Hindlimb muscle (tissue), 1 donor: Measurements from ENCODE around the gene ARHGAP15. TPM values are rescaled to one million over a fixed set of nuclear protein-coding genes. Genes with fewer than 3 reads are reported as not detected.

ENCODE experiments used
- DNase-seq: peaks from one replicate; pipeline ENCODE4 v3.0.0-alpha.2; 2013
- polyA plus RNA-seq: library from polyadenylated mRNA; unstranded; fragments of 120-200 nt; gene quantifications from one replicate; pipeline ENCODE4 v1.2.1, GENCODE V29; 2013; ENCODE audit not compliant: insufficient read length

The ARHGAP15 gene
- polyA plus RNA-seq, 1 donor: 7.3 TPM

GRCh38 chr2:143489145-143489544 is 359.9 kb downstream of the ARHGAP15 start:
- no peak for DNase-seq

- no peak for DNase-seq
These were observed 361.9 kb downstream of the ARHGAP15 start for GRCh38 chr2:143491131-143491530.

DNA sequence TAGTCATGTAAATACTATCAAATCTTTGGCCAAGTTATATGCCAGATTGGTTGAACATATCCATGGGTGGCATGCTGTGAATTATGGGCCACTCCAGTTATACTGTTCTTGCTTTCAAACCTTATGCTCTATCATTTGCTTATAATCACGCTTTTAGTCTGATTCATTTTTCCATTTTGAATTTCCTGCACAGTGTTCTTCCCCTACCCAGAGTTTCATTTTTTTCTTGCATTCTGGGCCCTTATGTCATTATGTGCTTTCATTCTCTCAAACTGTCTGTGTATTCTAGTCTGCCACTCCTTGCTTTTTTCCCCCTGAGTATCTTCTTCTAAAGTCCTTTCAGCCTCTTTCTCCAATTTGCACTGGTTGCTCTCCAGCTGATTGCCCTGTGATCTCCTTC is 364.1 kb downstream of the ARHGAP15 start:
- DNase-seq: no peak

- DNase-seq: no peak
These were observed 368.5 kb downstream of the ARHGAP15 start for GRCh38 chr2:143497726-143498125.

- no peak for DNase-seq
These were observed 369.3 kb downstream of the ARHGAP15 start for GRCh38 chr2:143498496-143498895.

DNA sequence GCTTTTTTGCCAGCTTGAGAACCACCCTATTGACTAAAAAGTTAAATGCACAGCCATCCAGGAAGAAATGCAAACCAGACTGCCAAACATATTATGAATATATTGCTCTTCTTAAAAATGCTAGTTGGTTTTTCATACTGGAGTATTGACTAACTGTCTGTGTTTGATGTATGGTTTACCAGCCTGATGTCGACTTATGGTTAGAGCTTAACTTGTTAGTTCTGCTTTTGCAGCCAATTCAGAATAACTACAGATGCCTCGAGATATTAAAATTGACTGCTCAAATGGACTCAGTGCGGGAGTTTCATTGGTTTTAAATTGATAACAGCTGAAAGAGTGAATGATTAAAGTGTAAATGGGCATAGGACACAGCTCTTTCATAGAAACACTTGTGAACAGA is 369.8 kb downstream of the ARHGAP15 start:
- DNase-seq: no peak

GRCh38 chr2:143501106-143501676 is 372.0 kb downstream of the ARHGAP15 start:
- no peak for DNase-seq

DNA sequence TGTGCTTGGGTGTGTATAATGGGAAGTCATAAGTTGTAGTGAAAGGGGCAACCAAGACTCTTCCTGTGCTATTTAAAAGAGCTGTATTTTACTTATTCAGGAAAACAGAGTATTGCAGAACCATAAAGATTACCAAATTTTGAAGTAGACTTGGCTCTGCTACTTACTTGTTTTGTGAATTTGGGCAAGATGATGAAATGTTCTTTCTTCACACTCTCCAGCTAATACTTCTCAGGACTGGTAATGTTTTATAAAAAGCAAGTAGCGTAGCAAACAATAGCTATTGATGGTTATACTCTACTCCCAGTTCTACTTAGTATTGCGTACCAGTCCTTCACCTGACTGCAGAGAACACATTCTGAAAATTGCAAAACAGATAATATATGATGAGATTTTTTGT is 374.1 kb downstream of the ARHGAP15 start:
- DNase-seq: no peak

DNA sequence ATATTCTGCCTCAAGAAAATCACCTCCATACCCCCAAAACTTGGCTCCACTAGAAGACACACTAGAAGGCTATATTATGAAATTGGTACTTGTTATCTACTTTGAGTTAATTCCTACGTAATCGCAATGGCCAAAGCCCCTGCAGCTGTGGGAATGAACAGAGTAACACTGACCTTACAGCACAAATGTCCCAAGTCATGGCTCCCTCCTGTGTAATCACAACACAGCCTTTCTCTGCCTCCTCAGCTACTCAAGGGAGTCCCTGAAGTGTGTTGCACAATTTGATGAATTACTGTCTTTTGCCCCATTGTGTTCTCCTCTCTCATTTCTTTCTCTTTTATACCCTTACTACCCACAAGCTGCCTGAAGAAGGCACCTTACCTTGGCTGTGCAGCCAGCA is 375.2 kb downstream of the ARHGAP15 start:
- no peak for DNase-seq

DNA sequence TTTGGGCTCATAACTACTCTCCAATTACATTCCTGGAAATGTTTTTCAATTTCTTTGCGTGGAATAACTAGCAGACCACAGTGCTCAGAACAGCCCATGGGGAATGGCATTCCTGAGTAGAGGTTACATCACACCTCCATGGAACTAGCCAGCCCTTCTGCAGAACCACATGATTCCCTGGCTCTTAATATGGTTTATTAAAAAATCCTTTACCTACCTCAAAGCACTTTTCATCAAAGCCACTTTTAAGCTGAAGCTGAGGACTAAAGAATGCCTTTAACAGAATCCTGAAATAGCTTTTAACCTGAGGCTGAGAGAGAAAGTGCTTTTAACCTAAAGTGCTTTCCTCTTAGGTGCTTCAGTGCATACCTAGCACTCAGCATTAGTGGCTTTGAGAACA is 376.3 kb downstream of the ARHGAP15 start:
- no peak for DNase-seq

DNA sequence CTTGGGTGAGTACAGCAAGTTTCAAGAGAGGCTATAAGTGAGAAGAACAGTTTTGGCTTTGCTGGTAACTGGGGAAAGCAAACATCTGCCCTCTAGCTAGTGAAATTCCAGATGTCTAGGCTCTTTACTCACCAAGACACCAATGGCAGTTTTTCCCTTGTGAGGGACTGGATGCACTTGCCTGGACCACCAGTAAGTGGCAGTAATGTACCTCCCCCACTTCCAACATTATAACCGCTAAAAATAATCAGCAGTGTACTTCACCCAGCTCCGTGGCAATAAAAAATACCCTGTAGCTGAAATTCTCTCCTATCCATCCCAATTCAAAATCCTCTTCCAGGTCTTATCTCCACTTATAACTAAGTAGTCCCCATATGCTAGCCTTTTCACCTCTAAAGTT is 383.9 kb downstream of the ARHGAP15 start:
- DNase-seq: no peak

GRCh38 chr2:143514413-143514812 is 385.2 kb downstream of the ARHGAP15 start:
- no peak for DNase-seq

GRCh38 chr2:143515318-143515717 is 386.1 kb downstream of the ARHGAP15 start:
- DNase-seq: no peak

GRCh38 chr2:143519521-143519920 is 390.3 kb downstream of the ARHGAP15 start:
- DNase-seq: no peak

- DNase-seq: no peak
These were observed 392.2 kb downstream of the ARHGAP15 start for GRCh38 chr2:143521396-143521795.

DNA sequence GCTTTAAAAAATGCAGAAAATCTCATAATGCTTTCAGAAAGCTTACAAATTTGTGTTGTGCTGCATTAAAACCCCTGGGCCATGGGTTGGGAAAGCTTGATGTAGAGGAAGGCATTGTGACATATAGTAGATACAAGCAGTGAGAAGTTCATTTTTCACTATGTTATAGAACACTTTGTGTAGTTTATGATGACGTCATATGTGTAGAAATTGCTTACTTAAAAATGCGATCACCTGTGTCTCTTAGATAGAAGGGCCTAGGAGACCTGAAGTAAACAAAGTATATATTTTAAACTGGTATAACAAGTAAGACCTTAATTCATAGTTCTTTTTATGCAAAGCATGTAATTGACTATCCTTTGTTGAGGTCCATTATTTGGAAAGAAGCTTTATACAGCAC is 393.5 kb downstream of the ARHGAP15 start:
- DNase-seq: no peak

- no peak for DNase-seq
These were observed 394.9 kb downstream of the ARHGAP15 start for GRCh38 chr2:143524119-143524553.

DNA sequence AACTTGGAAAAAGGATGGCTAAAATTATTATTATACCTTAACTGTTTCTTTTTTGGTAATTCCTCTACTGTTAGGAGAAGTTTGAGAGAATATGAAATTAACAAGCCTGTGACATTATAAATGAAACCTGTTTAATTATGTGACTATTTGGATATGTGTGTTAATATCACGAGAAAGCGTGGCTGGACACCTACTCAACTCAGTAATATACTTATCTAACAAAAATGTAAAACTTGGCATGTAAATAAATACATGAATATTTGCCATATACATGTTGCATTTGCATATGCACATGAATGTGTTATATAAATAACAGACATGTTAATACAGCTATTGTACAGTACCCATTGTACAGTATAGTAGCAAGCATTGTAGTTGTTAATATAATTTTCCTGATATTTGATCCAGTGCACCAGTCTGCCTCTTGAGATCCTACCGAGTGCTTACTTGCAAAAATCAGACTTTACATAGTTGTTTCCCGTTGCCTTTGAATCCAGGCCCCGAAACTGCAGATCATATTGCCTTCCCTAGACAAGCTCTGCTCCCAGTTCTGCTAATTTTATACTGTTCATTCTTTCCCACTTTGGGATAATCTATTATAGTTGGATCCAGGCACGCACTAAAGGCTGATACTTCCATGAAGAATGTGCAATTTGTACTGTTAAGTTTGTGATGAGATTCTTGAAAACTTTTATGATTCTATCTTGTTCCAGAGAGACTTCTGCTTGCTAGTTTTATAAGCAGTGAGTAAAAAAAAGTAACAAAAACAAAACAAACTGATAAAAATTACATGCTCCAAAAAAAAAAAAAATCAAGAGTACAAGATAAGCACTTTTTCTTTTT is 395.6 kb downstream of the ARHGAP15 start:
- peak; percentile 48 for DNase-seq

DNA sequence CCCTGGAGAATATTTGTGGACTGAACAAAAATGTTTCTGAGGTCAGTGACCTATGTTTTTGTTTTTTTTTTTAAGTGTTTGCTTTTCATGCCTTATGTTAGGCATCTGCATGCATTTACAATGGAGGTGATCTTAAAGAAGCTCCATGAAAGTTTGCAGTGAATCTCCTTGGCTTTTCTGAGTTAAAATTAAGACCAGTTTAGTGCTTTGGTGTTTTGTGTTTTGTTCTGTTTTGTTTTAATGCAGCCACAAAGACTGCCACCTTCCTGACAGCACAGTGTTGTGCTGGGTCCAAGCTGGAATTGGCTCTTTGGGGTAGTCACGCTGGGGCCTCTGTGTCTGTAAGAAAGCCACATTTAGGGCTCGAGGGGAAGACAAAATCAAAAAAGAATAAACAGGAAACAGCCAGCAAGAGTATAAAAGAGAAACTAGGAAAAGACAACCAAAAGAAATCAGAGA is 396.2 kb downstream of the ARHGAP15 start:
- no peak for DNase-seq

- DNase-seq: no peak
These were observed 397.3 kb downstream of the ARHGAP15 start for GRCh38 chr2:143526498-143526897.

DNA sequence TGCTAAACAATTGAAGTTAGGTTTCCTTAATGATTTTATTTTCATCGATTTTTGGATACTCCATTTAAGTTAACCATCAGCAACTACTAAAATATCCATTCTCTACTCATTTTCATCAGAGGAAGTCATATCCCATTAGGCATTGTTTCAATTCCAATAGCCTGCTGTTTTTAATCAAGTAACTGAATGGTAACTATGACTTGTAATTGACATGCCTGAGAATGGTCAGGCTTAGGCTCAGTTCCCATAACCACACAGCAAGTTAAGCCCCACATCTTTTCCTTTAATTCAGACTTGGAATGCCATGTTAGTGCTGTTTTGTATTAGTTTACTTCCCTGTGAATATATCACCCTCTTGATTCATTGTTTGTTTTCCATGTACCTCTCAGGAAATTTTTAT is 398.8 kb downstream of the ARHGAP15 start:
- no peak for DNase-seq

GRCh38 chr2:143529118-143529720 is 400.0 kb downstream of the ARHGAP15 start:
- DNase-seq: no peak

DNA sequence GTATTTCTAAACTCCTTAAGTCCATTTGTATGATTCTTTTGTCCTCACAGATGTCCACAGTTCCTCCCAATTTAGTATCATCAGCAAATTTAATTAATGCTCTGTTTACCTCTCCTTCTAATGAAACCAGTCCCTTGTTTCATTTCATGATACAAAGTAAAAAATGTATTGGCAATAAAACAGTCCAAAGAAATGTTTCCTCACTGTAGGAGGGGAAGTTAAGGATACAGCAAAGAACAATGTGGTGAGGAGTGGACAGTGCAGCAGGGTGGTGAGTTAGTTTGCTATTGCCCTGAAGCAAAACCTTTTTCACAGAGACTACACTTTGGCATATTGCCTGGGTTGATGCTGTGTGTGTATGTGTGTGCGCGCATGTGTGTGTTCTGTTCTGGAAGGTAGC is 401.5 kb downstream of the ARHGAP15 start:
- no peak for DNase-seq

DNA sequence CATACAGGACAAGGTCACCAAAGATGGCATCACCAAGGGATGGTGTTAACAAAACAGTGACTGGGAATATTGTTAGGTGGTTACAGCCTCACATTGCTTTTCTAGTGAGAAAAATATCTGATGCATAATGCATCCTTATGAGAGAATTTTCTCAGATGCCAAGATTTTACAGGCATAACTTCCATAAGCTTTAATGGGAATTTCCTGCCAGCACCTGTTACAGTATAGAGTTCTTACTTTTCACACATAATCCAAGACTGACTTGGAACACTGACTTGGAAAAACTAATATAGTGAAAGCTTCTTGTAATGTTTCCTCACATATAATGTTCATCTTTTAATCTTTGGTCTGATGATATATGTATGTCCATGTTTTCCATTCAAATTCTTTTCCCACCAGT is 402.8 kb downstream of the ARHGAP15 start:
- DNase-seq: no peak
